Smooth muscle cell (in vitro differentiated cells): ENCODE data around the gene CENPQ. TPM values are rescaled to one million over a fixed set of nuclear protein-coding genes. Genes with fewer than 3 reads are reported as not detected.

Experiments used
- DNase-seq: peaks from one replicate; lab custom pipeline; 2025; ENCODE audit not compliant: unreplicated experiment; lab: John Stamatoyannopoulos, UW
- H2AFZ ChIP-seq: fragments of 200-600 bp; sonication (generic); 2 replicates; pipeline ENCODE4 v1.6.0; 2016; ENCODE audit warnings: antibody characterized with exemption, low read depth, mild to moderate bottlenecking
- H3F3A ChIP-seq: fragments of 200-600 bp; sonication (generic); 2 replicates; pipeline ENCODE4 v1.6.0; 2017; ENCODE audit warnings: antibody characterized with exemption, low read depth
- H3K27ac ChIP-seq: fragments of 200-600 bp; sonication (generic); 2 replicates; pipeline ENCODE4 v1.5.1; 2016; ENCODE audit warnings: low read depth, mild to moderate bottlenecking
- H3K27me3 ChIP-seq: fragments of 200-600 bp; sonication (generic); 2 replicates; pipeline ENCODE4 v1.6.1; 2016; ENCODE audit warnings: low read depth, mild to moderate bottlenecking
- H3K36me3 ChIP-seq: fragments of 200-600 bp; sonication (generic); 2 replicates; pipeline ENCODE4 v1.5.1; 2016; ENCODE audit warnings: low read depth
- H3K4me1 ChIP-seq: fragments of 200-600 bp; sonication (generic); 2 replicates; pipeline ENCODE4 v1.5.1; 2016; ENCODE audit warnings: low read depth
- H3K4me2 ChIP-seq: fragments of 200-600 bp; sonication (generic); 2 replicates; pipeline ENCODE4 v1.6.0; 2016; ENCODE audit warnings: mild to moderate bottlenecking
- H3K4me3 ChIP-seq: fragments of 200-600 bp; sonication (generic); 2 replicates; pipeline ENCODE4 v1.5.1; 2016; ENCODE audit warnings: mild to moderate bottlenecking
- H3K79me2 ChIP-seq: fragments of 200-600 bp; sonication (generic); 2 replicates; pipeline ENCODE4 v1.6.0; 2016; ENCODE audit warnings: low read depth, mild to moderate bottlenecking
- H3K9ac ChIP-seq: fragments of 200-600 bp; sonication (generic); 2 replicates; pipeline ENCODE4 v1.6.0; 2016; ENCODE audit warnings: low read depth
- H3K9me3 ChIP-seq: fragments of 200-600 bp; sonication (generic); replicated peaks from 2 replicates; pipeline ENCODE4 v1.5.1; 2016; ENCODE audit warnings: low read depth
- H4K20me1 ChIP-seq: fragments of 200-600 bp; sonication (generic); 2 replicates; pipeline ENCODE4 v1.6.0; 2016; ENCODE audit warnings: low read depth
- CTCF ChIP-seq: fragments of 200-600 bp; sonication (generic); IDR thresholded peaks from 2 replicates; pipeline ENCODE4 v1.5.1; 2017; ENCODE audit warnings: borderline replicate concordance, mild to moderate bottlenecking, antibody characterized with exemption; ENCODE audit not compliant: insufficient read depth, poor library complexity, severe bottlenecking
- WGBS: methylation state at CpG from one replicate; pipeline ENCODE4 v1.1.7; 2016; ENCODE audit warnings: low lambda C conversion rate; 5-methylcytosine and 5-hydroxymethylcytosine counted together
- polyA plus RNA-seq: library from polyadenylated mRNA; unstranded; fragments of >200 nt; fragmentation: Nextera tagmentation; extraction: Ambion mirVana; gene quantifications from 2 replicates; pipeline ENCODE4 v1.2.1, GENCODE V29; 2016
- total RNA-seq: library from RNA; depleted of rRNA; stranded (reverse); fragments of >200 nt; gene quantifications from 2 replicates; pipeline ENCODE4 v1.2.3, GENCODE V29; 2014

CENPQ gene
- total and polyA plus RNA-seq, 2 experiments from 2014 or later = 9.2 to 15.1 TPM

- no peaks in the 10 kb centered on the region for H4K20me1 ChIP-seq
- WGBS = 97% methylated on average over 4 of the region's 4 CpGs
- H3K36me3 ChIP-seq = peaks cover 3% of the 10 kb centered on the region
- TF ChIP-seq CTCF = no peak
- no peak overlapping the region for H3K9ac ChIP-seq
- H3K27me3 ChIP-seq = no peaks in the 10 kb centered on the region
- H3K4me3 ChIP-seq = no peak overlapping the region
- no peaks in the 10 kb centered on the region for H3K79me2 ChIP-seq
- no peak overlapping the region for H2AFZ ChIP-seq
- H3K27ac ChIP-seq = no peak overlapping the region
- H3K4me2 ChIP-seq = no peak overlapping the region
- no peaks in the 10 kb centered on the region for H3K4me1 ChIP-seq
- no peaks in the 10 kb centered on the region for H3K9me3 ChIP-seq
- H3F3A ChIP-seq = no peaks in the 10 kb centered on the region
- no peak for DNase-seq
These were observed 27.5 kb downstream of the CENPQ start for GRCh38 chr6:49490633-49491032.

- no peak overlapping the region for H3K9ac ChIP-seq
These were observed 34.1 kb downstream of the CENPQ start for GRCh38 chr6:49497304-49497703.

GRCh38 chr6:49499126-49499525 lies 36.0 kb downstream of the CENPQ start:
- no peak overlapping the region for H3K4me3 ChIP-seq
- H3K4me2 ChIP-seq = no peak overlapping the region
- H2AFZ ChIP-seq = no peak overlapping the region
- 77% methylated on average over 1 of the region's 1 CpG for WGBS
- H3K4me1 ChIP-seq = no peaks in the 10 kb centered on the region
- no peaks in the 10 kb centered on the region for H3K36me3 ChIP-seq
- H4K20me1 ChIP-seq = no peaks in the 10 kb centered on the region
- H3K79me2 ChIP-seq = no peaks in the 10 kb centered on the region
- H3K27me3 ChIP-seq = no peaks in the 10 kb centered on the region
- no peaks in the 10 kb centered on the region for H3K9me3 ChIP-seq
- no peak for TF ChIP-seq CTCF
- no peak overlapping the region for H3K27ac ChIP-seq
- H3K9ac ChIP-seq = no peak overlapping the region
- DNase-seq = no peak
- no peaks in the 10 kb centered on the region for H3F3A ChIP-seq

More at GRCh38 chr6:49497304-49497703, 34.1 kb downstream of the CENPQ start:
- Histone ChIP-seq H3K36me3 (peaks cover 3% of the 10 kb centered on the region), H3K9me3 (no peaks in the 10 kb centered on the region), H2AFZ (no peak overlapping the region), H3F3A (no peaks in the 10 kb centered on the region), H3K4me2 (no peak overlapping the region), H3K79me2 (no peaks in the 10 kb centered on the region), H3K4me3 (no peak overlapping the region), H3K27me3 (no peaks in the 10 kb centered on the region), H3K27ac (no peak overlapping the region), H3K4me1 (no peaks in the 10 kb centered on the region), H4K20me1 (no peaks in the 10 kb centered on the region)
- no peak for TF ChIP-seq CTCF
- 91% methylated on average over 3 of the region's 3 CpGs for WGBS
- DNase-seq = no peak

- no peak within 1 kb of the TSS for H3K4me3 ChIP-seq
- H3K79me2 ChIP-seq = no peaks in the 10 kb centered on the region
- H3K4me1 ChIP-seq = no peaks in the 10 kb centered on the region
- no peak for TF ChIP-seq CTCF
- H3K36me3 ChIP-seq = no peaks in the 10 kb centered on the region
- H3K9me3 ChIP-seq = no peaks in the 10 kb centered on the region
- H3K4me2 ChIP-seq = no peak within 1 kb of the TSS
- H3K9ac ChIP-seq = no peak within 1 kb of the TSS
- no peaks in the 10 kb centered on the region for H3F3A ChIP-seq
- 40% methylated on average over 2 of the region's 2 CpGs for WGBS
- H3K27me3 ChIP-seq = no peaks in the 10 kb centered on the region
- no peak within 1 kb of the TSS for H2AFZ ChIP-seq
- no peaks in the 10 kb centered on the region for H4K20me1 ChIP-seq
- no peak within 1 kb of the TSS for H3K27ac ChIP-seq
- no peak for DNase-seq
These were observed 36.5 kb downstream of the CENPQ start, which contains the start of gene GLYATL3 for GRCh38 chr6:49499623-49500022. TSS of gene GLYATL3 (plus strand) at chr6:49499923. CDS start at chr6:49511991, 12,068 bp downstream.
